Small intestine (tissue), 7 donors: ENCODE measurements around the gene RBFOX2. TPM values are rescaled to one million over a fixed set of nuclear protein-coding genes. Genes with fewer than 3 reads are reported as not detected.
"Not testable (repeated sequence)": the region's sequence is repeated elsewhere in the genome, so short reads cannot be mapped to it uniquely, and the experiment has no call there.

Source experiments
- DNase-seq, 2 donors: peaks; one replicate each; pipeline versions ENCODE4 v3.0.0 to v3.0.0-alpha.2; 2013
- FAIRE-seq: peaks from 2 replicates; lab custom pipeline; 2012; peaks lifted over from hg19 to GRCh38; lab: Jason Lieb, UNC
- H3K27ac ChIP-seq, 3 donors: one replicate each; pipeline ENCODE4 v1.5.1; 2013; ENCODE audit warnings: low read length in 2 of 3, mild to moderate bottlenecking in 2 of 3, control low read depth in 1 of 3, inconsistent platforms in 1 of 3, low read depth in 1 of 3, moderate library complexity in 1 of 3
- H3K27me3 ChIP-seq, 3 donors: one replicate each; pipeline ENCODE4 v1.6.1; 2013; ENCODE audit warnings: low read length in 3 of 3, inconsistent platforms in 1 of 3; ENCODE audit not compliant: control insufficient read depth in 3 of 3, insufficient read depth in 3 of 3
- H3K36me3 ChIP-seq, 3 donors: one replicate each; pipeline ENCODE4 v1.6.1; 2013; ENCODE audit warnings: low read length in 3 of 3, inconsistent platforms in 1 of 3, low read depth in 1 of 3, mild to moderate bottlenecking in 1 of 3, moderate library complexity in 1 of 3; ENCODE audit not compliant: control insufficient read depth in 3 of 3, insufficient read depth in 2 of 3
- H3K4me1 ChIP-seq, 3 donors: one replicate each; pipeline ENCODE4 v1.6.1; 2013; ENCODE audit warnings: low read length in 2 of 3, inconsistent platforms in 1 of 3, low read depth in 1 of 3, mild to moderate bottlenecking in 1 of 3, moderate library complexity in 1 of 3; ENCODE audit not compliant: control insufficient read depth in 3 of 3, insufficient read depth in 2 of 3
- H3K4me3 ChIP-seq, 3 donors: one replicate each; pipeline ENCODE4 v1.5.1; 2013; ENCODE audit warnings: low read length in 3 of 3, control low read depth in 1 of 3, inconsistent platforms in 1 of 3, low read depth in 1 of 3, mild to moderate bottlenecking in 1 of 3, moderate library complexity in 1 of 3
- H3K9me3 ChIP-seq, 2 donors: one replicate each; pipeline ENCODE4 v1.6.1; 2013; ENCODE audit warnings: low read depth in 1 of 2, low read length in 1 of 2; ENCODE audit not compliant: control insufficient read depth in 2 of 2, insufficient read depth in 1 of 2
- WGBS, 3 donors: extraction: QIAGEN DNeasy Blood & Tissue Kit; methylation state at CpG; one replicate each; pipeline ENCODE4 v1.1.7; 2013; 5-methylcytosine and 5-hydroxymethylcytosine counted together
- polyA plus RNA-seq, 4 donors: library from polyadenylated mRNA; stranded (reverse) in 3 of 4; unstranded in 1 of 4; fragments of 200-250 nt in 3 of 4; fragments of 120-200 nt in 1 of 4; gene quantifications; one replicate each; pipeline versions ENCODE4 v1.2.1 to v1.2.3, GENCODE V29; 2013
- donor health status: healthy with polysubstance abuse.
- donor health status: control.
- donor health status: control.
- donor health status: Bipolar disorder and iron deficiency.
- donor health status: healthy.

The RBFOX2 gene
- polyA plus RNA-seq, 4 donors: 12.3 to 43.1 (median 23.8) TPM

- H3K4me1 ChIP-seq: peaks cover 0 to 6% (median 5%) of the 10 kb centered on the region in 3 donors
- no peaks in the 10 kb centered on the region for H3K36me3 ChIP-seq
- no peak for FAIRE-seq
- peak overlapping the region in 2 of 3 donors; percentile 2 to 32 for H3K27ac ChIP-seq
- H3K4me3 ChIP-seq: no peak overlapping the region
- WGBS, 3 donors: 72 to 92% (median 84%) methylated on average over 3 of the region's 3 CpGs
- no peaks in the 10 kb centered on the region for H3K9me3 ChIP-seq
- no peak for DNase-seq
- H3K27me3 ChIP-seq: no peaks in the 10 kb centered on the region
Observed at GRCh38 chr22:35997438-35997837, 31.2 kb downstream of the RBFOX2 start.

DNA sequence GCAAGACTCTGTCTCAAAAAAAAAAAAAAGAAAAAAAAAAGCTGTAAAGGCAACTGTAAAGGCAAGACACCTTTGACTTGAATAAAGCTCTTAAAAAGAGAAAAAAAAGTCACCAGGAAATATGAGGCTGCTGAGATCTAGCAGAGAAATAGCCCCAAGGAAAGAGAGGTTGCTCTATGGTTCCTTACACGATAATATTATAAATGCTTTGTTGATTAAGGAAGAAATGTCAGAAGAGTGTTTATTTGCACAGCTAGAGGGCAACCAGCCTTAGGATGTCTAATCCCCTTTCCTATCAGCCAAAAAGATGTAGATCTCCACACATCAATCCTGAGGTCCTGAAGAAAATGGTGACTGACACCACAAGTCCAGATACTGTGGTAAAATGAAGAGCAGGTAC lies 32.0 kb downstream of the RBFOX2 start:
- DNase-seq: no peak
- peak overlapping the region in 2 of 3 donors; percentile 63 to 74 for H3K27ac ChIP-seq
- 58 to 64% (median 63%) methylated on average over 1 of the region's 1 CpG for WGBS, 3 donors
- H3K4me1 ChIP-seq: peaks cover 0 to 7% (median 5%) of the 10 kb centered on the region in 3 donors
- no peak for FAIRE-seq
- no peaks in the 10 kb centered on the region for H3K27me3 ChIP-seq
- no peaks in the 10 kb centered on the region for H3K9me3 ChIP-seq
- no peaks in the 10 kb centered on the region for H3K36me3 ChIP-seq
- H3K4me3 ChIP-seq: no peak overlapping the region

DNA sequence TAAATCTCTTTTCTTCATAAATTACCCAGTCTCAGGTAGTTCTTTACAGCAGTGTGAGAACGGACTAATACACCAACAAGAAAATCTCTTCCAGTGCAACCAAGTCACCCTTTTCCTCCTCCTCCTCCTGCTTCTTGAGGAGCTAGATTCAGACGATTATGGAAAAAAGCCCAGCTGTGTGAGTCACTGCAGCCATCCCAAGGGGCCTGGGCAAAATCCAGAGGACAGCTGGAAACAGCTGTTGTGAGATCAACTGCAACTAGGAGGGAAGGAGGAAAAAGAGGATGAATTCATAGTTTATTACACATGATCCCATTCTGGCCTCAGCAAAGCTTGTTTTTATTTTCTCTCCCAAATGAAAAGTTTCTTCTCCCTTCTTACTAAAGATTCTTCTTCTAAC lies 32.9 kb downstream of the RBFOX2 start:
- DNase-seq (peak in 1 of 2 donors; percentile 64), FAIRE-seq (no peak)
- no peaks in the 10 kb centered on the region for H3K27me3 ChIP-seq
- H3K4me1 ChIP-seq: peaks cover 0 to 7% (median 6%) of the 10 kb centered on the region in 3 donors
- H3K27ac ChIP-seq: peak overlapping the region in 2 of 3 donors; percentile 63 to 78
- WGBS, 3 donors: 46 to 55% (median 48%) methylated on average over 2 of the region's 2 CpGs
- no peaks in the 10 kb centered on the region for H3K9me3 ChIP-seq
- no peak overlapping the region for H3K4me3 ChIP-seq
- no peaks in the 10 kb centered on the region for H3K36me3 ChIP-seq

DNA sequence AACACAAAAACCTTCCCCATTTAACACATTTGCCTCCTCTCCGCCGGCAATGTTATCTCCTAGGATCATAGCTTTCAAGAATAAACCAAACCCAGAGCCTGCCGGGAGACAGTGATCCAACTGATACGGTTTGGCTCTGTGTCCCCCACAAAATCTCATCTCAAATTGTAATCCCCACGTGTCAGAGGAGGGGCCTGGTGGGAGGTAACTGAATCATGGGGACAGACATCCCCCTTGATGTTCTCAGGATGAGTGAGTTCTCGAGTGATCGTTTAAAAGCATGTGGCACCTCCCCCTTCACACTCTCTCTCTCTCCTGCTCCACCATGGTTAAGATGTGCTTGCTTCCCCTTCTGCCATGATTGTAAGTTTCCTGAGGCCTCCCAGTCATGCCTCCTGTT lies 33.3 kb downstream of the RBFOX2 start:
- H3K9me3 ChIP-seq: no peaks in the 10 kb centered on the region
- FAIRE-seq: no peak
- 60 to 82% (median 81%) methylated on average over 7 of the region's 7 CpGs for WGBS, 3 donors

GRCh38 chr22:35993727-35994126 lies 34.9 kb downstream of the RBFOX2 start:
- 76 to 95% (median 84%) methylated on average over 5 of the region's 5 CpGs for WGBS, 3 donors
- not testable (repeated sequence) for FAIRE-seq, H3K27ac ChIP-seq, H3K36me3 ChIP-seq, DNase-seq, H3K4me3 ChIP-seq, H3K4me1 ChIP-seq, H3K9me3 ChIP-seq, H3K27me3 ChIP-seq

More for the DNA sequence above, 33.3 kb downstream of the RBFOX2 start:
- no peaks in the 10 kb centered on the region for H3K36me3 ChIP-seq
- DNase-seq: no peak
- no peak overlapping the region for H3K4me3 ChIP-seq
- H3K27ac ChIP-seq: peak overlapping the region; percentile 24 to 78 (median 63)
- no peaks in the 10 kb centered on the region for H3K27me3 ChIP-seq
- peaks cover 0 to 10% (median 7%) of the 10 kb centered on the region in 3 donors for H3K4me1 ChIP-seq

- FAIRE-seq (no peak), DNase-seq (peak; percentile 32 to 34)
- Histone ChIP-seq H3K27me3 (no peaks in the 10 kb centered on the region), H3K4me1 (peaks cover 0 to 10% (median 7%) of the 10 kb centered on the region in 3 donors), H3K9me3 (peaks cover 0 to 5% of the 10 kb centered on the region in 2 donors), H3K36me3 (no peaks in the 10 kb centered on the region), H3K27ac (no peak overlapping the region), H3K4me3 (no peak overlapping the region)
- WGBS, 3 donors: 63 to 84% (median 74%) methylated on average over 3 of the region's 3 CpGs
Observed at GRCh38 chr22:35993048-35993714, 35.4 kb downstream of the RBFOX2 start.

- WGBS, 3 donors: 63 to 97% (median 88%) methylated on average over 2 of the region's 2 CpGs
- Histone ChIP-seq H3K36me3 (no peaks in the 10 kb centered on the region), H3K27me3 (no peaks in the 10 kb centered on the region), H3K9me3 (peaks cover 0 to 5% of the 10 kb centered on the region in 2 donors), H3K4me3 (no peak overlapping the region), H3K4me1 (peaks cover 0 to 13% (median 4%) of the 10 kb centered on the region in 3 donors), H3K27ac (no peak overlapping the region)
- DNase-seq (no peak), FAIRE-seq (no peak)
Observed at GRCh38 chr22:35991168-35991567, 37.5 kb downstream of the RBFOX2 start.

GRCh38 chr22:35988030-35988429 lies 40.6 kb downstream of the RBFOX2 start:
- 11 to 55% (median 29%) methylated on average over 4 of the region's 4 CpGs for WGBS, 3 donors
- H3K4me1 ChIP-seq: peaks cover 0 to 16% (median 6%) of the 10 kb centered on the region in 3 donors
- DNase-seq: peak in 1 of 2 donors; percentile 18
- H3K4me3 ChIP-seq: no peak overlapping the region
- no peaks in the 10 kb centered on the region for H3K27me3 ChIP-seq
- H3K9me3 ChIP-seq: peaks cover 0 to 5% of the 10 kb centered on the region in 2 donors
- no peaks in the 10 kb centered on the region for H3K36me3 ChIP-seq
- no peak overlapping the region for H3K27ac ChIP-seq
- no peak for FAIRE-seq
